Central memory CD8-positive, alpha-beta T cell (primary cell): Measurements from ENCODE around the gene NPHP1.
A peak's percentile ranks its signal among the peaks of the same experiment; 100 is the strongest.
"Not testable (repeated sequence)": the region's sequence is repeated elsewhere in the genome, so short reads cannot be mapped to it uniquely, and the experiment has no call there.

ENCODE experiments used
- ATAC-seq: fragments of 150-1000 bp; cut with Tn5 transposase; replicated peaks from 2 replicates; pipeline ENCODE4 v1.10.0; 2022; ENCODE audit warnings: mild to moderate bottlenecking, moderate FRiP score, moderate number of reproducible peaks; ENCODE audit not compliant: poor library complexity, severe bottlenecking; ENCODE audit errors: extremely low read depth
- DNase-seq, 2 donors: peaks; one replicate each; pipeline ENCODE4 v3.0.0; 2021; ENCODE audit warnings: low spot score in 2 of 2
- H3K27ac Mint-ChIP-seq: one replicate; pipeline ENCODE4 v1.8.0; 2022; ENCODE audit warnings: low read depth, mild to moderate bottlenecking, moderate library complexity, mixed read lengths
- H3K27me3 Mint-ChIP-seq: one replicate; pipeline ENCODE4 v1.8.0; 2022; ENCODE audit warnings: mixed read lengths
- H3K36me3 Mint-ChIP-seq: one replicate; pipeline ENCODE4 v1.8.0; 2022; ENCODE audit warnings: mild to moderate bottlenecking, moderate library complexity, mixed read lengths; ENCODE audit not compliant: insufficient read depth
- H3K4me1 Mint-ChIP-seq: one replicate; pipeline ENCODE4 v1.8.0; 2022; ENCODE audit warnings: mixed read lengths
- H3K4me3 Mint-ChIP-seq: one replicate; pipeline ENCODE4 v1.8.0; 2022; ENCODE audit warnings: mild to moderate bottlenecking, moderate library complexity, mixed read lengths
- H3K9me3 Mint-ChIP-seq: one replicate; pipeline ENCODE4 v1.8.0; 2022; ENCODE audit warnings: mixed read lengths

NPHP1 gene

DNA sequence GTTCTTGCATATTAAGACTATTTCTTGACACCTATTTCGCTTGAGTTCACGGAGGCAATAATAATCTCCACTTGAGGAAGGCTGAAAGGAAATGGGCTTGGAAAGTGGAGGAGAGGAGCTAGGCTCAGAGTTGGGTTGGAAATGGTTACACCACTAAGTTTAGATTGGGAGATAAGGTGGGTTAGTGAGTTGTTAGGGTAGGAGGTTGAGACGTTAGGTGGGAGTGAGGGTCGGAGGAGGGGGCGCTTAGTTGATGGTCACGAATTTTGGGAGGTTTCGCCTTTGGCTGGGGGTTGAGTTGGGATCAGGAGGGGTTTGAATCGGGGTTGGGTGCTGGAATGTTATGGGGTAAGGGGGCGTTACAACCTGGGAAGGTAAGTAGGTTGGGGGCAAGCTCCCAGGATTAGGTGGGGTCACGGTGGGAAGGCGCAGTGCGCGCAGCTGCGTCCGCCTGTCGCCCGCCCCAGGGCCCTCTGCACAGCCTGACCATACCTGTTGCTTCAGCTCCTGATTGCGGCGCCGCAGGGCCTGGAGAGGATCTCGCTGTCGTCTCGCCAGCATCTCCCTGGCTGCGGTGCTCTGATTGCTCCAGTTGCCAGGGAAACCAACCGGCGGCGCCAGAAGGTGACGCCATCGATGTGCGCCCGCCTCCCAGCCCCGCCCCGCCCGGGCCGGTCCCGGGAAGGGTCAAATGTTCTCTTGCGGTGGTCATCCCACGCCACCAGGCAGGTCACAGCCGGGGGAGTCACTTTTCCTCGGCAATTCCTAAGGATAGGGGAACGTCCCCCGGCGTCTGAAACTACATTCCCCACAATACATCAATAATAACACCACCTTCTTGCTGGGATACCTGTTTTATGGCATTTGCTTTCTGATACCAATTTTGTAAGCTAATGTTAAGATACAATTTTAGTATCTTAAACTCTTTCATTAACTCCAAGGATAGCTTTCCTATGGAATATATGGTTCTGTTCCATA lies at the start of gene NPHP1:
Gene NPHP1 (minus strand): TSS at position 606 of the 978 bp plus-strand sequence. CDS start 45 bp downstream, at position 561.
- Mint-ChIP-seq H3K27ac (peak within 1 kb of the TSS; percentile 90), H3K4me3 (peak within 1 kb of the TSS; percentile 85), H3K27me3 (no peaks in the 10 kb centered on the region), H3K36me3 (peaks cover 25% of the 10 kb centered on the region), H3K9me3 (no peaks in the 10 kb centered on the region), H3K4me1 (peaks cover 27% of the 10 kb centered on the region)
- ATAC-seq (peak; percentile 93), DNase-seq (peak; percentile 76 to 77)

DNA sequence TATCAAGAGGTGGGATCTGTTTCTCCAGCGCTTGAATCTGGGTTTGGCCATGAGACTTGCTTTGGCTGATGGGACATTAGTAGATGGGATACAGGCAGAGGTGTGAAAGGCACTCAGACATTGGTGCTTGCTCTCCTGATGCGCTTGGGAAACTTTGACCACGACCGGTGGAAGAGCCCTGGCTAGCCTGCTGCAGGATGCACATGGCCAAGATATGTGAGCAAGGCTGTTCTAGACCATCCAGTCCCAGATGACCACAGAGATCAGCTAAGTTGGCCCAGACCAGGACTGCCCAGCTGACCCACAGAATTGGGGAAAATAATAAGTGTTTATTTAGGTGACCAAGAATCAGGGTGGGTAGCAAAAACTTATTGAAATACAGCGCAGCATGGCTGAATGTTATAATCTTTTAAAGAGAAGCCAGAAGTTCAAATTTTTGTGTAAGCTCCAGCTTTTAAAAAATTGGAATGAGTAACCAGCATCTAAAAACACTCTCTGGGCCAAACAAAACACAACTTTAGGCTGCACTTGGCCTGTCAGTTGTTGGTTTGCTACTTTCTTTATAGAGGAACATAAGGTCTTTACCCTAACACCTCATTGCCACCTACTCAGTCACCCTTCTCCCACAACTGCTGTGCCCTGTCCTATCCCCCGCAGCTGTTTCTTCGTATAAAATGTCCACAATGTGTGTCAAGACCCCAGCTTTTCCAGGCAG lies 43.4 kb upstream of the NPHP1 start:
- not testable (repeated sequence) for H3K9me3 Mint-ChIP-seq, H3K4me1 Mint-ChIP-seq, H3K27me3 Mint-ChIP-seq, H3K4me3 Mint-ChIP-seq, H3K27ac Mint-ChIP-seq, ATAC-seq, DNase-seq, H3K36me3 Mint-ChIP-seq

DNA sequence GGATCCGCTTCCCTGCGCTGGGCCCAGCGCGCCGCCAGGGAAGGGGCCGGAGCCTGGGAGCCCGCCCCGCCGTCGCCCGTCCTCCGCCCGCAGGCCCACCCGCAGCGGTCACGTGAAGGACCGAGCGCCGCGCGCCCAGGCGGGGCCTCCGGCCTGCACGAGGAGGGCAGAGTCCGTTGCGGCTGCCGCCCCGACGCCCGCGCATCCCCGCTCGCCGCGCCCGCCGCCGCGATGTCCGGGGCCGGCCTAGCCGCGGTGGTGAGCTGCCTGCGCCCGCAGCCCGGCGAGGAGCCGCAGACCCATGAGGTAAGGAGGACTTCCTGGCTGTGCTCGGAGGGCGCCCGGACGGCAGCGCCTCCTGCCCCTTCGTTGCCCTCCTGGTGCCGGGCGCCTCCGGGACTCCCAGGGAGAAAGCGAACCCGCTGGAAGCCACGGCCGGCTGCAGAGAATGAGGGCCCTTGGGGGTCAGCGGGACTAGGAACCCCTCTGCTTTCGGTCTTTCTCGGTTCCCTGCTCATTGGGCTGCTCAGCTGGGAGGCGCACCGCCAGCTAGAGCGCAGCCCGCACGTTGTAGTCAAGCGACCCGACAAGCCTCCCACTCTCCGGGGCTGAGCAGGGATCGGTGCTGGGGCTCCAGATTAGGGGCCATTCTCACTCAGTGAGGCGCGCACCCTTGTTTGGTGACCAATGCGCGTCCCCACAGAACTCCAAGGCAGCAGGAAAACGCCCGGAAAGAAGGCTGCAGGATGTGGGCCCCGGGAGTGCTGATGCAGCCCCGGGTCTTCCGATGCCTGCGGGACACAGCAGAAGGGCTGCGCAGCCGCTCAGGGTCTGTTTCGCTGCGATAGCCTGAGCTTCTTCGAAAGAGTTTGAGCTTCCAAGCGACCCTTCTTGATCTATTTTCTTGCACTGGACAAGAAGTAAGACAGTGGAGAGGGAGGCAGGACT lies 40.9 kb upstream of the NPHP1 start:
- not testable (repeated sequence) for H3K36me3 Mint-ChIP-seq, H3K27me3 Mint-ChIP-seq, H3K9me3 Mint-ChIP-seq, DNase-seq, ATAC-seq, H3K27ac Mint-ChIP-seq, H3K4me3 Mint-ChIP-seq, H3K4me1 Mint-ChIP-seq

DNA sequence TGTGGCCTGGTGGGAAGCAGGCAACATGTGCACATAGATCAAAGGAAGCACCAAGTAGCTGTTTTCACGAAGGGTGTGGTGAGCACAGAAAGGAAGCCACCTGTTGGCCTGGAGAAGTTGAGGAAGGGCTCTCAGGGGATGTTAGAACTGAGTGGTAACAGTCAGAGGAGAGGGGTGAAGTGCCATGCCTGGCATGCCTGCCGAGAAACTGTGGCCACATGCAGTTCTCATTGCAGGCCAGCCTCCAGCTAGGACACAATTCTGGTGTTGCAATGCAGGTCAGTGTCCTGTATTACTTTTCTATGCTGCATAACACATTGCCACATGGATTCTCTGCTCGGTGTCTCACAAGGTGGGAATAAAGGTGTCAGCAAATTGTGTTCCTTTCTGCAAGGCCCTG lies 38.5 kb upstream of the NPHP1 start:
- H3K4me3 Mint-ChIP-seq, H3K4me1 Mint-ChIP-seq, DNase-seq, ATAC-seq, H3K27ac Mint-ChIP-seq, H3K9me3 Mint-ChIP-seq, H3K27me3 Mint-ChIP-seq, H3K36me3 Mint-ChIP-seq: not testable (repeated sequence)

DNA sequence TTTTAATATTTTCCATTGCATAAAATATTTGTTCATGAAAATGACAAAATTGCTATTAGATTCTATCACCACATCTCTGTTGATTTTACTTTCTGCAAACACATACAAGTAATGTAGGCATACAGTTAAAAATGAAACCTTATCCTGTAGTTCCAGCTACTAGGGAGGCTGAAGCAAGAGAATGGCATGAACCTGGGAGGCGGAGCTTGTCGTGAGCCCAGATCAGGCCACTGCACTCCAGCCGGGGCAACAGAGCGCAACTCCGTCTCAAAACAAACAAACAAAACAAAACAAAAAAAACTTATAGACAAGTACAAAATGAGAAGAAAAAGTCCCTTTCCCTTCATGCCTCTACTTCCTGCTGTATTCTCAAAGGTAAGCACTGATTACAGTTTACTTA lies 29.7 kb upstream of the NPHP1 start:
- H3K4me1 Mint-ChIP-seq, H3K4me3 Mint-ChIP-seq, H3K27ac Mint-ChIP-seq, DNase-seq, H3K27me3 Mint-ChIP-seq, H3K36me3 Mint-ChIP-seq, H3K9me3 Mint-ChIP-seq, ATAC-seq: not testable (repeated sequence)

DNA sequence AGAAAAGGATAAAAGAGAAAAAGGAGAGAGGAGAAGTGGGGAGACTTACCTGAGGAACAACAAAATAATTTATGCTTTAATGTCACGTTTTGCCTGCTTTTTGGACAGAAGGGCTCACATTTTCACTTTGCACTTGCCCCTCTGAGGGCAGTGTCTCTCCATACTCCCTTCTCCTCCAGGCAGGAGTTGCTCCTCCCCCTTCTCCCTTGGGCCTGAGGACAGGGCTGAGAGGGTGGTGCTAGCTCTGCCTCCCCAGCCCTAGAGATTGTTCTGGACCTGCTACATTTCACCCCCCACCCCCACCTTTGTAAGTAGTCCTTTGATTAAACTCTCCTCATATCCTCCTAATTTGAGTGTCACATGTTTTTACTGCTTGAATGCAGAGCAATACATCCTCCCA lies 25.1 kb upstream of the NPHP1 start:
- H3K27me3 Mint-ChIP-seq, result peaks cover 26% of the 10 kb centered on the region
- not testable (repeated sequence) for ATAC-seq, H3K4me3 Mint-ChIP-seq, DNase-seq, H3K4me1 Mint-ChIP-seq, H3K36me3 Mint-ChIP-seq, H3K27ac Mint-ChIP-seq, H3K9me3 Mint-ChIP-seq

DNA sequence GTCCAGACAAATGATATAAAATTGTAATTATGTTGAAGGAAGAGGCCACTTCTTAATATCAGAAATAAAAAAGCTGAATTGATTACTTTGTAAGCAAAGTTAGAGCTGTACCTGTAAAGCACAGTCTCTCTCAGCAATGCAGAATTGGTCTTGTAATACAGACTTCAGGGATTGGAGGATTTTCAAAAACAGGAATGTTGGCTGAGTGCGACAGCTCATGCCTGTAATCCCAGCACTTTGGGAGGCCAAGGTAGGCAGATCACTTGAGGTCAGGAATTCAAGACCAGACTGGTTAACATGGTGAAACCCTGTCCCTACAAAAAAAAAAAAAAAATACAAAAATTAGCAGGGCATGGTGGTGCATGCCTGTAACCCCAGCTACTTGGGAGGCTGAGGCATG lies 17.8 kb upstream of the NPHP1 start:
- not testable (repeated sequence) for DNase-seq, H3K36me3 Mint-ChIP-seq, H3K27ac Mint-ChIP-seq, H3K4me3 Mint-ChIP-seq, H3K4me1 Mint-ChIP-seq, ATAC-seq, H3K9me3 Mint-ChIP-seq
- H3K27me3 Mint-ChIP-seq, result peaks cover 57% of the 10 kb centered on the region

DNA sequence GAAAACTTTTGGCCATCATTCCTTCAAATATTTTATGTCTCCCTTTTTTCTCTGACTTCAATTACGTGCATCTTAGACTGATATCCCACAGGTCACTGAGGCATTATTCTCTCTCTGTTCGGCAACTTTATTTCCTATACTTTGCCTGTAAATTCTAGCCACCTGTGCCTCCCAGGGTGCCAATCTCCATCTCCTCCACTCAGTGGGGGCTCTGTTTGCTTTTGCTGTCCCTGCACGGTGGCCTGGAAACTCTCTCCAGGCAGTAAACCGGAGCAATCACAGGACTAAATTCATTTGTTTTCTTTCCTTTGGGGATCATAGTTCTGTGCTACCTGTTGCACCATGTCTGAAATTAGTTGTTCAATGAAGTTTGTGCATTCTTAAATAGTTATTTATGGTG lies 17.1 kb upstream of the NPHP1 start:
- ATAC-seq (no peak), DNase-seq (no peak)
- Mint-ChIP-seq H3K4me3 (no peak overlapping the region), H3K9me3 (no peaks in the 10 kb centered on the region), H3K4me1 (no peaks in the 10 kb centered on the region), H3K27me3 (peaks cover 54% of the 10 kb centered on the region), H3K36me3 (no peaks in the 10 kb centered on the region), H3K27ac (no peak overlapping the region)

DNA sequence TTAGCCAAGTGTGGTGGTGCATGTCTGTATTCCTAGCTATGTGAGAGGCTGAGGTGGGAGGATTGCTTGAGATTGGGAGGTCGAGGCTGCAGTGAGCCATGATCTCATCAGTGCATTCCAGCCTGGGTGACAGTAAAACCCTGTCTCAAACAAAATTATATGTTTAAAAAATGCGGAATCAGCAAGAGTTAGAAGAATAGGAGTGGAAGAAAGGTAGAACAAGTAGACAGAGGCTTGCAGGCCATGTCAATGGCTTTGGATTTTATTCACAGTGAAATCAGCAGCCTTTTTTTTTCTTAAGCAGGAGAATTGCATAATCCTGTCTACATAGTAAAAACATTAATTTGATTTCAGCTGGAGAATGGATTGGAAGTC lies 15.4 kb upstream of the NPHP1 start:
- no peaks in the 10 kb centered on the region for H3K4me1 Mint-ChIP-seq
- ATAC-seq (no peak), DNase-seq (no peak)
- H3K27ac Mint-ChIP-seq, result no peak overlapping the region
- peaks cover 59% of the 10 kb centered on the region for H3K27me3 Mint-ChIP-seq
- H3K36me3 Mint-ChIP-seq, result peaks cover 1% of the 10 kb centered on the region
- no peak overlapping the region for H3K4me3 Mint-ChIP-seq
- H3K9me3 Mint-ChIP-seq, result no peaks in the 10 kb centered on the region

DNA sequence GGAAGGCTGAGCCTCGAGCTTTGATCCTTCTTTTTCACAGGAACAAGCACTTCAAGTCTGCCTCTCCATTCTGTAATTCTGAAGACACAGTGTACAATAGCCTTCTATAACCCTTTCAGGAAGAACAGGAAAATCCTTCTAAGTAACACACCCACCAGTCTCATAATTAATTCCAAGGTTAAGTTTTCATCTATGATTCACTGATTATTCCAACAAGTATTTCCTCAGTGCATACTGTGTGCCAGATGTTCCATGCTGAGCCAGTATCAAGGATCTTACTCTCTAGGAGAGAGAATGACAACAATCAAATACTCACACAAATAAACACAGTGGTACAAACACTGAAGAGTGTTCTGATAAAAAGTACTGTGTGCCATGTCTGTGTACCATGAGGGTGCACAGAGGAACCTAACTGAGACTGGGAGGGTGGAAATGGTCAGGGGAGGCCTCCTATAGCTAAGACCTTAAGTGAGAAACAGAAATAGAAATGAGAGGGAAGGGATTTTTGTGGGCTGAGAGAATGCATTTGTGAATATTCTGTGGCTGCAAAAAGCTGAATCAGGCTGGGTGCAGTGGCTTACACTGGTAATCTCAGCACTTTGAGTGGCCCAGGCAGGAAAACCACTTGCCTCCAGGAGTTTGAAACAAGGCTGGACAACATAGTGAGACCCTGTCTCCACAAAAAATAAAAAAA lies 14.8 kb upstream of the NPHP1 start:
- Mint-ChIP-seq H3K36me3 (peaks cover 1% of the 10 kb centered on the region), H3K4me1 (no peaks in the 10 kb centered on the region), H3K27me3 (peaks cover 64% of the 10 kb centered on the region), H3K9me3 (no peaks in the 10 kb centered on the region), H3K4me3 (no peak overlapping the region), H3K27ac (no peak overlapping the region)
- DNase-seq, result no peak
- no peak for ATAC-seq

DNA sequence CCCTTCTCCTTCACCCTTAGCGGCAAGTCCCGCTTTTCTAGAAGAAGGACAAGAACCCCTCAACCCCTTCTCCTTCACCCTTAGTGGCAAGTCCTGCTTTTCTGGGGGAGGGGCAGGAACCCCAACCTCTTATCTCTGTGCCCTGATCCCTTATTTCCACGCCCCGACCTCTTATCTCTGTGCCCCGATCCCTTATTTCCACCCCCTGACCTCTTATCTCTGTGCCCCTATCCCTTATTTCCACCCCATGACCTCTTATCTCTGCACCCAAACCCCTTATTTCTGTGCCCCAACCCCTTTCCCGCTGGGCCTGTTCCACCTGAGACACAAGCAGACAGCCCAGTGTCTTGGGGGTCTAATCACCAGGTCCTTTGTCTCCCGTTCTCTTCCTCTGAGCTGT lies 14.1 kb upstream of the NPHP1 start:
- H3K36me3 Mint-ChIP-seq, H3K27ac Mint-ChIP-seq, H3K9me3 Mint-ChIP-seq, ATAC-seq, H3K4me1 Mint-ChIP-seq, H3K4me3 Mint-ChIP-seq, DNase-seq: not testable (repeated sequence)
- peaks cover 68% of the 10 kb centered on the region for H3K27me3 Mint-ChIP-seq

DNA sequence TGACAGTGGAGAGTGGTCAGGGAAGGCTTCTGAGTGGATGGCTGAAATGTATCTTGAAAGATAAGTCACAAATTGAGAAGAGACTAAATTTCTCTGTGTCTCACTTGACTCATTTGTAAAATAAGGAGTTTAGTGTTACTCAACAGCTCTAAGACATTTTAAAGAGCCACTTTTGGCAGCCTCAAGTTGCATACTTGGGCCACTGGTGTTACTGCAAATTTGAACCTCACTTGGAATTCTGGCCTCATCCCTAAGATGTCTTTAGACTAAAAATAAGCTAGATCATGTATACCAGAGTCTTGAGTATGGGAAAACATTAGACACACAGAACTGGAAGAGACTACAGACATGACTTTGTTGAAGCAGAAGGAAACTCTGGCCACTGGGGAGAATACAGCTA lies 12.0 kb upstream of the NPHP1 start:
- Mint-ChIP-seq H3K4me1 (peaks cover 6% of the 10 kb centered on the region), H3K36me3 (peaks cover 9% of the 10 kb centered on the region), H3K4me3 (no peak overlapping the region), H3K27ac (no peak overlapping the region), H3K27me3 (peaks cover 62% of the 10 kb centered on the region), H3K9me3 (no peaks in the 10 kb centered on the region)
- DNase-seq (no peak), ATAC-seq (no peak)
